HepG2 (cell line): ENCODE results near the gene NXT1. TPM values are rescaled to one million over a fixed set of nuclear protein-coding genes. Genes with fewer than 3 reads are reported as not detected.

Source experiments
- AGO2 ChIP-seq: fragments of 200-400 bp; formaldehyde crosslinking; optimal IDR thresholded peaks from 2 replicates; pipeline ENCODE3; 2017; ENCODE audit warnings: mild to moderate bottlenecking, low read depth, low read length, moderate library complexity
- DMTF1 ChIP-seq: sonication (generic); formaldehyde crosslinking; IDR thresholded peaks from 2 replicates; pipeline ENCODE4 v1.4.0; 2020; ENCODE audit warnings: mild to moderate bottlenecking, missing genetic modification reagents
- FOXA3 ChIP-seq: IDR thresholded peaks from 2 replicates; pipeline ENCODE4 v1.6.1; 2016; ENCODE audit warnings: missing genetic modification reagents, missing compliant biosample characterization
- FOXJ3 ChIP-seq: sonication (generic); formaldehyde crosslinking; IDR thresholded peaks from 2 replicates; pipeline ENCODE4 v1.4.0; 2020; ENCODE audit warnings: missing genetic modification reagents, mild to moderate bottlenecking, borderline replicate concordance
- GATA4 ChIP-seq: sonication (generic); IDR thresholded peaks from 2 replicates; pipeline ENCODE4 v1.6.1; 2016; ENCODE audit warnings: antibody characterized with exemption, low read depth, borderline replicate concordance
- HMGXB3 ChIP-seq: sonication (generic); formaldehyde crosslinking; IDR thresholded peaks from 2 replicates; pipeline ENCODE4 v1.4.0; 2020; ENCODE audit warnings: missing genetic modification reagents, borderline replicate concordance
- KDM3A ChIP-seq: IDR thresholded peaks from 2 replicates; pipeline ENCODE4 v1.6.1; 2018; ENCODE audit warnings: low read depth, missing compliant biosample characterization
- NPAS2 ChIP-seq: sonication (generic); formaldehyde crosslinking; IDR thresholded peaks from 2 replicates; pipeline ENCODE4 v1.8.0; 2022; ENCODE audit warnings: mild to moderate bottlenecking, missing genetic modification reagents, borderline replicate concordance
- PHF5A ChIP-seq: IDR thresholded peaks from one replicate; pipeline ENCODE4 v1.6.1; 2018; ENCODE audit warnings: low read depth, missing genetic modification reagents; ENCODE audit not compliant: unreplicated experiment
- PHF8 ChIP-seq: sonication (generic); formaldehyde crosslinking; IDR thresholded peaks from 2 replicates; pipeline ENCODE4 v1.5.0; 2020; ENCODE audit warnings: missing genetic modification reagents
- POLR2AphosphoS2 ChIP-seq: IDR thresholded peaks from 2 replicates; pipeline ENCODE4 v1.6.1; 2011; ENCODE audit warnings: low read depth, low read length, improper control_type of control experiment
- STAT5B ChIP-seq: sonication (generic); formaldehyde crosslinking; IDR thresholded peaks from 2 replicates; pipeline ENCODE4 v1.4.0; 2020; ENCODE audit warnings: missing genetic modification reagents
- TBL1XR1 ChIP-seq: fragments of 150-350 bp; IDR thresholded peaks from 2 replicates; pipeline ENCODE4 v1.6.1; 2014; ENCODE audit warnings: borderline replicate concordance, low read length; ENCODE audit not compliant: partially characterized antibody
- ZFYVE20 ChIP-seq: sonication (generic); formaldehyde crosslinking; IDR thresholded peaks from 2 replicates; pipeline ENCODE4 v1.8.0; 2023; ENCODE audit warnings: low read depth, mild to moderate bottlenecking, moderate library complexity, missing genetic modification reagents, borderline replicate concordance
- ZMYM2 ChIP-seq: sonication (generic); formaldehyde crosslinking; IDR thresholded peaks from 2 replicates; pipeline ENCODE4 v1.8.0; 2022; ENCODE audit warnings: mild to moderate bottlenecking, missing genetic modification reagents
- ZNF143 ChIP-seq: sonication (generic); formaldehyde crosslinking; IDR thresholded peaks from 2 replicates; pipeline ENCODE4 v1.4.0; 2020; ENCODE audit warnings: missing genetic modification reagents
- ZNF503 ChIP-seq: sonication (generic); formaldehyde crosslinking; IDR thresholded peaks from 2 replicates; pipeline ENCODE4 v1.4.0; 2020; ENCODE audit warnings: missing genetic modification reagents
- ZNF713 ChIP-seq: sonication (generic); formaldehyde crosslinking; IDR thresholded peaks from 2 replicates; pipeline ENCODE4 v1.4.0; 2020; ENCODE audit warnings: mild to moderate bottlenecking, missing genetic modification reagents
- ZNF772 ChIP-seq: sonication (generic); formaldehyde crosslinking; IDR thresholded peaks from 2 replicates; pipeline ENCODE4 v1.5.0; 2020; ENCODE audit warnings: mild to moderate bottlenecking, missing genetic modification reagents
- ZNF780A ChIP-seq: sonication (generic); formaldehyde crosslinking; IDR thresholded peaks from 2 replicates; pipeline ENCODE4 v1.8.0; 2022; ENCODE audit warnings: mild to moderate bottlenecking, missing genetic modification reagents, moderate library complexity
- ZNF781 ChIP-seq: sonication (generic); formaldehyde crosslinking; IDR thresholded peaks from 2 replicates; pipeline ENCODE4 v1.5.1; 2020; ENCODE audit warnings: borderline replicate concordance, mild to moderate bottlenecking, missing genetic modification reagents; ENCODE audit errors: not compliant biosample characterization
- polyA plus RNA-seq, 8 experiments: library from polyadenylated mRNA; depleted of rRNA in 3 of 8; stranded (reverse) in 7 of 8; unstranded in 1 of 8; fragments of >200 nt; fragmentation: Illumina TruSeq in 4 of 8; extraction: Trizol in 4 of 8; gene quantifications; 2 replicates each; pipeline versions ENCODE4 v1.2.1 to v1.2.3, GENCODE V29; 2011 to 2016; ENCODE audit warnings: low read depth in 4 of 8, missing spikeins in 1 of 8, mixed read lengths in 1 of 8; ENCODE audit not compliant: insufficient read depth in 1 of 8
- total RNA-seq, 5 experiments: library from RNA; depleted of rRNA; stranded (reverse); fragments of >200 nt; fragmentation: Illumina TruSeq; extraction: Trizol; gene quantifications; 2 replicates each; pipeline ENCODE4 v1.2.3, GENCODE V29; 2016; ENCODE audit warnings: low read depth in 1 of 5

NXT1 gene
- total and polyA plus RNA-seq, 2 of the 13 experiments (the other 11 are each of a cell fraction or from before 2014, with no cell fraction given): 35.6 to 65.9 TPM

GRCh38 chr20:23350196-23350903 lies at the start of gene NXT1 (continued):
- TF ChIP-seq PHF8 (CRISPR knock-in tag) (peak; percentile 93), ZNF781 (CRISPR knock-in tag) (peak; percentile 96), STAT5B (CRISPR knock-in tag) (0 out of 2 replicates have a peak, but pooled peaks have one; percentile 50), AGO2 (peak; percentile 92), DMTF1 (CRISPR knock-in tag) (no peak), GATA4 (peak; percentile 74; the same call in 1 of the 2 replicates), FOXA3 (CRISPR knock-in tag) (peak; percentile 33; the same call in 1 of the 2 replicates), PHF5A (CRISPR knock-in tag) (peak; percentile 54), ZNF780A (CRISPR knock-in tag) (no peak), POLR2AphosphoS2 (peak; percentile 63; the same call in 1 of the 2 replicates), ZNF713 (CRISPR knock-in tag) (0 out of 2 replicates have a peak, but pooled peaks have one; percentile 82), NPAS2 (CRISPR knock-in tag) (no peak), KDM3A (CRISPR knock-in tag) (peak; percentile 92), TBL1XR1 (no peak), ZNF772 (CRISPR knock-in tag) (no peak; the same call in 1 of the 2 replicates), ZNF143 (CRISPR knock-in tag) (peak; percentile 94), FOXJ3 (CRISPR knock-in tag) (no peak), ZMYM2 (CRISPR knock-in tag) (peak; percentile 78; the same call in 1 of the 2 replicates), ZFYVE20 (peak; percentile 91; the same call in 1 of the 2 replicates), ZNF503 (no peak; the same call in 1 of the 2 replicates), HMGXB3 (CRISPR knock-in tag) (peak; percentile 81; the same call in 1 of the 2 replicates)
